HepG2 (cell line): ENCODE data around the gene MAP2K5.

Experiments used
- CTCF ChIP-seq: sonication (generic); formaldehyde crosslinking; IDR thresholded peaks from 2 replicates; pipeline ENCODE4 v1.5.0; 2020; ENCODE audit warnings: mild to moderate bottlenecking, missing genetic modification reagents, moderate library complexity
- EZH2 ChIP-seq: conservative IDR thresholded peaks from 2 replicates; pipeline ENCODE4 v1.6.1; 2012; ENCODE audit warnings: mild to moderate bottlenecking, low read depth, low read length, moderate library complexity
- KDM4B ChIP-seq: sonication (generic); formaldehyde crosslinking; IDR thresholded peaks from 2 replicates; pipeline ENCODE4 v1.4.0; 2020; ENCODE audit warnings: missing genetic modification reagents
- MYC ChIP-seq: sonication (generic); formaldehyde crosslinking; IDR thresholded peaks from 2 replicates; pipeline ENCODE4 v1.9.0; 2021; ENCODE audit warnings: missing genetic modification reagents, borderline replicate concordance
- ZKSCAN5 ChIP-seq: sonication (generic); formaldehyde crosslinking; IDR thresholded peaks from 2 replicates; pipeline ENCODE4 v1.5.1; 2020; ENCODE audit warnings: mild to moderate bottlenecking, missing genetic modification reagents

- TF ChIP-seq CTCF (CRISPR knock-in tag) = no peak
- TF ChIP-seq KDM4B (CRISPR knock-in tag) = no peak
- no peak for TF ChIP-seq ZKSCAN5 (CRISPR knock-in tag)
- no peak for TF ChIP-seq MYC (CRISPR knock-in tag)
- no peak for TF ChIP-seq EZH2
Observed at GRCh38 chr15:67569668-67570067, 27.2 kb downstream of the MAP2K5 start.
